ENCODE results near the gene PNMA6E.

GRCh38 chrX:153448556-153449367, 47.6 kb upstream of the PNMA6E start:
- TF ChIP-seq GATA2 (IDR thresholded peaks at IDR 0.05; ENCODE audit: low read depth, low read length) (no peak), GATA3 (IDR thresholded peaks at IDR 0.05; ENCODE audit: low read depth, low read length) (no peak)

Measured in SH-SY5Y (cell line).